Measurements from ENCODE around the gene ANXA6. TPM values are rescaled to one million over a fixed set of nuclear protein-coding genes. Genes with fewer than 3 reads are reported as not detected.

Gene ANXA6
- total RNA-seq, 1 donor from 2014 or later, result 197 TPM

- TF ChIP-seq CTCF (IDR thresholded peaks at IDR 0.05; ENCODE audit: unreplicated experiment), result peak; percentile 74
- peaks cover 28% of the 10 kb centered on the region for H3K36me3 Mint-ChIP-seq
- no peaks in the 10 kb centered on the region for H3K9me3 Mint-ChIP-seq
- DNase-seq (ENCODE audit: low spot score in 2 of 2, unreplicated experiment in 2 of 2), result peak; percentile 37 to 77
- no peak overlapping the region for H3K4me3 Mint-ChIP-seq
- H3K4me1 Mint-ChIP-seq, result no peaks in the 10 kb centered on the region
- H3K27ac Mint-ChIP-seq, result no peak overlapping the region
- H3K27me3 Mint-ChIP-seq (ENCODE audit: low read depth), result no peaks in the 10 kb centered on the region
These were observed 42.2 kb downstream of the ANXA6 start for GRCh38 chr5:151115272-151115905.

GRCh38 chr5:151113651-151114050, 43.9 kb downstream of the ANXA6 start:
- peaks cover 24% of the 10 kb centered on the region for H3K36me3 Mint-ChIP-seq
- H3K27ac Mint-ChIP-seq, result no peak overlapping the region
- H3K4me3 Mint-ChIP-seq, result no peak overlapping the region
- TF ChIP-seq CTCF (IDR thresholded peaks at IDR 0.05; ENCODE audit: unreplicated experiment), result no peak
- no peaks in the 10 kb centered on the region for H3K4me1 Mint-ChIP-seq
- H3K9me3 Mint-ChIP-seq, result no peaks in the 10 kb centered on the region
- no peaks in the 10 kb centered on the region for H3K27me3 Mint-ChIP-seq (ENCODE audit: low read depth)
- no peak for DNase-seq (ENCODE audit: low spot score in 2 of 2, unreplicated experiment in 2 of 2)

- no peaks in the 10 kb centered on the region for H3K27me3 Mint-ChIP-seq (ENCODE audit: low read depth)
- H3K9me3 Mint-ChIP-seq, result no peaks in the 10 kb centered on the region
- no peak overlapping the region for H3K27ac Mint-ChIP-seq
- no peaks in the 10 kb centered on the region for H3K4me1 Mint-ChIP-seq
- no peak for DNase-seq (ENCODE audit: low spot score in 2 of 2, unreplicated experiment in 2 of 2)
- H3K4me3 Mint-ChIP-seq, result no peak overlapping the region
- no peak for TF ChIP-seq CTCF (IDR thresholded peaks at IDR 0.05; ENCODE audit: unreplicated experiment)
- peaks cover 39% of the 10 kb centered on the region for H3K36me3 Mint-ChIP-seq
These were observed 46.6 kb downstream of the ANXA6 start for GRCh38 chr5:151110992-151111391.

- peaks cover 41% of the 10 kb centered on the region for H3K36me3 Mint-ChIP-seq
- no peaks in the 10 kb centered on the region for H3K27me3 Mint-ChIP-seq (ENCODE audit: low read depth)
- no peaks in the 10 kb centered on the region for H3K4me1 Mint-ChIP-seq
- no peak for TF ChIP-seq CTCF (IDR thresholded peaks at IDR 0.05; ENCODE audit: unreplicated experiment)
- no peaks in the 10 kb centered on the region for H3K9me3 Mint-ChIP-seq
- no peak overlapping the region for H3K4me3 Mint-ChIP-seq
- H3K27ac Mint-ChIP-seq, result no peak overlapping the region
- DNase-seq (ENCODE audit: low spot score in 2 of 2, unreplicated experiment in 2 of 2), result no peak
These were observed 47.4 kb downstream of the ANXA6 start for GRCh38 chr5:151110122-151110681.

- no peak for TF ChIP-seq CTCF (IDR thresholded peaks at IDR 0.05; ENCODE audit: unreplicated experiment)
- H3K36me3 Mint-ChIP-seq, result peaks cover 42% of the 10 kb centered on the region
- no peaks in the 10 kb centered on the region for H3K4me1 Mint-ChIP-seq
- no peak overlapping the region for H3K27ac Mint-ChIP-seq
- DNase-seq (ENCODE audit: low spot score in 2 of 2, unreplicated experiment in 2 of 2), result no peak
- no peak overlapping the region for H3K4me3 Mint-ChIP-seq
- H3K27me3 Mint-ChIP-seq (ENCODE audit: low read depth), result no peaks in the 10 kb centered on the region
- no peaks in the 10 kb centered on the region for H3K9me3 Mint-ChIP-seq
These were observed 49.0 kb downstream of the ANXA6 start for GRCh38 chr5:151108566-151108965.

Measured in mesothelial cell of epicardium (in vitro differentiated cells).